AG09319 (cell line): ENCODE measurements around the gene CCDC172.

ENCODE experiments used
- DNase-seq: peaks from one replicate; pipeline ENCODE4 v3.0.0-alpha.2; 2010; ENCODE audit warnings: low read depth; ENCODE audit errors: extremely low read depth
- CTCF ChIP-seq: IDR thresholded peaks from 2 replicates; pipeline ENCODE4 v1.5.1; 2011; ENCODE audit warnings: low read depth, mild to moderate bottlenecking, inconsistent platforms, low read length, moderate library complexity

The CCDC172 gene

GRCh38 chr10:116403740-116404250 lies 79.5 kb downstream of the CCDC172 start:
- DNase-seq: no peak
- TF ChIP-seq CTCF: no peak

DNA sequence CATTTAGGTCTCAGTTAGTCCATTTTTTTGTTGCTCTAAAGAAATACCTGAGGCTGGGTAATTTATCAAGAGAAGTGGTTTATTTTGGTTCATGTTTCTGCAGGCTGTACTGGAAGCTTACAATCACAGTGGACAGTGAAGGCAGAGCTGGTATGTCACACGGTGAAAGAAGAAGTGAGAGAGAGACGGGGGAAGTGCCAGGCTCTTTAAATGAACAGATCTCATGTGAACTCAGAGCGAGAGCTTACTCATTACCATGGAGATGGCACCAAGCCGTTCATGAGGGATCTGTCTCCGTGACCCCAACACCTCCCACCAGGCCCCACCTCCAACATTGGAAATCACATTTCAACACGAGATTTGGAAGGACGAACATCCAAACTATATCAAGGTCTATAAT lies 84.5 kb downstream of the CCDC172 start:
- no peak for DNase-seq
- no peak for TF ChIP-seq CTCF

DNA sequence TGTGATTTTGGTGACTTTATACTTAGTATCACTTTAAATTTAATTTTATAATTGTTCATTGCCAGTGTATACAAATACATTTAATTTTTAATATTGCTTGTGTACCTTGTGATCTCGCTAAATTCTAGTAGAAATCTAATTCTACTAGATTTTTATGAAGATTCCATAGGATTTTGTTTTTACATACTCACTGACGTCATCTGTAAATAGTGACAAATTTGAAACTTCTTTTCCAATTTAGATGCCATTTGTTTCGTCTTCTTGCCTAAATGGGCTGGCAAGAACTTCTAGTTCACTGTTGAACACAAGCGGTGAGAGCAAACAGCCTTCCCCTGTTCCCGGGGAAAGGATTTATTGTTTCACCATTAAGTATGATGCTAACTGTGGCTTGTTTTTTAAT lies 86.1 kb downstream of the CCDC172 start:
- no peak for DNase-seq
- TF ChIP-seq CTCF: no peak

DNA sequence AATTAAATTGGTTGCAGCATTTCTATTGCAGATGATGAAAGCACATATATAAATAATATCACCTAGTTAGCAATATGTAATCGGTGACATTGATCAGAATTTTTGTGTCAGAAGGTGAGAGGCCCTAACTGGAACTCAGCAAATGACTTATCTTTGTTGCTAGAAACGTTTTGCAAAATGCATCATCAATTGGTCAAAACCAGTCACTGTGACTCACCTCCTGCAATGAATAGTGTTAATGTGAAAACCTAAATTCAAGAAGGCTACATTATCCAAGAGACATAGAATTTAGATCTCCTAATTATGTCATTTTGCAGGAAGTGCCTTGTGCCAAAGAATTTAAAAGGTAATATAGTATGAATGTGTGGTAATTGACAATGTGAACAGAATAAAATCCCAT lies 93.6 kb downstream of the CCDC172 start:
- no peak for TF ChIP-seq CTCF
- DNase-seq: no peak

- no peak for TF ChIP-seq CTCF
- no peak for DNase-seq
Measured at GRCh38 chr10:116418389-116418788, 94.1 kb downstream of the CCDC172 start.

- TF ChIP-seq CTCF: no peak
- no peak for DNase-seq
Measured at GRCh38 chr10:116421815-116422214, 97.6 kb downstream of the CCDC172 start.

DNA sequence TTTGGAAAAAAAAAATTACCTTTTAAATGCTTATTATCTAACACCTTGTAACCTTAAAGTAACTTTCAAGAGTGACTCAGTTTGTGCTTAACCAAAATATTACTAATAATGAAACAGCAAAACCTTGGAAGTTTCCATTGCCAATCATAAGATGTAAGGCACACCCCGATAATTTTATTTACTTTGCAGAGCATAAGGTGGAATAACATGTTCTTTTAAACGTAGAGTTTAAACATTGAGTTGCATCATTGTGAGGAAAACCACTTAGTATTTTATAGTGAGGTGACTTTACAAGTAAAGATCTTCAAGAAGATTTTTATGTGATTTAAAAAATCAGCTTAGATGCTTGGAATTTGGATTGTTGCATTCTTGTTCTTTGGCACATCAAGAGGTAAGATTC lies 103.4 kb downstream of the CCDC172 start, which contains the start of gene PNLIPRP3:
Gene PNLIPRP3, plus strand, starts transcription at position 177 of the 400 bp plus-strand sequence. Its CDS starts 166 bp downstream, at position 343.
- no peak for TF ChIP-seq CTCF

More for the DNA sequence above, 103.4 kb downstream of the CCDC172 start, which contains the start of gene PNLIPRP3:
- DNase-seq: no peak
